Measurements from ENCODE around the gene SOX5.

GRCh38 chr12:23662966-23663365, 286.5 kb downstream of the SOX5 start:
- TF ChIP-seq POLR2A (IDR thresholded peaks at IDR 0.05; ENCODE audit: extremely low read depth, insufficient read length): no peak
- no peak for TF ChIP-seq CTCF (IDR thresholded peaks at IDR 0.05; ENCODE audit: low read depth, low read length)

Data from NB4 (cell line).